ENCODE measurements around the gene LRCH3. TPM values are rescaled to one million over a fixed set of nuclear protein-coding genes. Genes with fewer than 3 reads are reported as not detected.

Gene LRCH3
- total RNA-seq, 1 experiment from 2014 or later = 56.4 TPM

DNA sequence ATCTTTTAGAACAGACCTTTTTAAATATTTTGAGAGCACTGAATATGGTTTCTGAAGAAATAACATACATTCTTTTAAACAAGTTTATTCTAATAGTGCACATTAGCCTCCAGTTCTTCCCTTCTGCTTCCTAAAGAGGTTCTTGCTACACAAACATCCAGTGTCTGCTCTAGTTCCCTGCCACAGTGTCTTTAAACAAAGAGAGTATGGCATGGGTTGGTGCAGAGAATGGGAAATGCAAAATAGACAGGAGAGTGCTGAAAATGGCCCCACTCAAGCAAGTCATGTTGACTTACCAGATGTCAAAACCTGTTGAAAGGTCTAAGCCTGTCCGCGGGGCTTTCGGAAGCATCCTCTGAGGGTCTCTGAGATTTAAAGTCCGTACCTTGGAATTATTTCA, 86.8 kb downstream of the LRCH3 start:
- Mint-ChIP-seq H3K27ac (no peak overlapping the region), H3K4me3 (no peak overlapping the region), H3K27me3 (ENCODE audit: low read depth) (peaks cover 3% of the 10 kb centered on the region), H3K36me3 (ENCODE audit: insufficient read depth in 1 of 3, low read depth in 3 of 3) (peaks cover 40 to 51% (median 51%) of the 10 kb centered on the region in 3 experiments), H3K4me1 (peaks cover 28 to 29% of the 10 kb centered on the region in 2 experiments), H3K9me3 (peaks cover 14 to 20% of the 10 kb centered on the region in 2 experiments)
- Histone ChIP-seq H3K79me1 (ENCODE audit: insufficient read depth, low read depth, low read length, poor library complexity, severe bottlenecking) (no peaks in the 10 kb centered on the region), H3K9ac (ENCODE audit: extremely low read depth, insufficient read length, low read length) (no peak overlapping the region), H4K20me1 (ENCODE audit: control insufficient read depth, insufficient read depth, insufficient read length) (no peaks in the 10 kb centered on the region), H3K23ac (ENCODE audit: insufficient read length, low read depth, low read length) (no peak overlapping the region), H2BK15ac (ENCODE audit: low read depth, low read length) (no peak overlapping the region), H3K4me2 (ENCODE audit: insufficient read depth, insufficient read length, low read length) (no peak overlapping the region), H2AFZ (ENCODE audit: low read length) (no peak overlapping the region), H4K8ac (replicated peaks; ENCODE audit: insufficient read length, low read depth, low read length) (no peak overlapping the region), H3K18ac (ENCODE audit: insufficient read length, low read depth, low read length) (no peak overlapping the region), H2BK5ac (ENCODE audit: insufficient read length, low read length) (no peak overlapping the region), H4K5ac (ENCODE audit: insufficient read length, low read depth, low read length) (no peak overlapping the region), H3K27me3 (ENCODE audit: insufficient read depth, low read length) (no peaks in the 10 kb centered on the region; the same call in 1 of the 2 replicates), H3K4ac (ENCODE audit: low read depth, low read length) (no peak overlapping the region), H4K91ac (ENCODE audit: insufficient read length, low read depth, low read length) (no peak overlapping the region), H3K79me2 (ENCODE audit: insufficient read depth, low read length) (no peaks in the 10 kb centered on the region), H2BK120ac (ENCODE audit: low read depth, low read length, poor library complexity, severe bottlenecking) (no peak overlapping the region), H3K4me1 (ENCODE audit: insufficient read depth, low read length) (peaks cover 8% of the 10 kb centered on the region; the same call in 1 of the 2 replicates), H2AK5ac (ENCODE audit: insufficient read length, low read length) (no peak overlapping the region), H3K27ac (ENCODE audit: insufficient read length, low read depth, low read length) (no peak overlapping the region), H3K9me3 (ENCODE audit: control insufficient read depth, low read depth, low read length) (no peaks in the 10 kb centered on the region), H3K23me2 (ENCODE audit: insufficient read length, low read depth, low read length, poor library complexity, severe bottlenecking) (no peaks in the 10 kb centered on the region), H3K14ac (ENCODE audit: insufficient read depth, low read length) (no peak overlapping the region), H2BK20ac (ENCODE audit: low read depth, low read length, poor library complexity, severe bottlenecking) (no peak overlapping the region), H3K56ac (ENCODE audit: insufficient read length, low read depth, low read length) (no peak overlapping the region), H2BK12ac (ENCODE audit: insufficient read length, low read depth, low read length) (no peak overlapping the region), H3T11ph (ENCODE audit: low read length) (no peak overlapping the region)
- WGBS (ENCODE audit: extremely low coverage, insufficient read length, low lambda C conversion rate) = no CpG with 5 or more reads among the region's 4 CpGs
- TF ChIP-seq, protein P1, sequence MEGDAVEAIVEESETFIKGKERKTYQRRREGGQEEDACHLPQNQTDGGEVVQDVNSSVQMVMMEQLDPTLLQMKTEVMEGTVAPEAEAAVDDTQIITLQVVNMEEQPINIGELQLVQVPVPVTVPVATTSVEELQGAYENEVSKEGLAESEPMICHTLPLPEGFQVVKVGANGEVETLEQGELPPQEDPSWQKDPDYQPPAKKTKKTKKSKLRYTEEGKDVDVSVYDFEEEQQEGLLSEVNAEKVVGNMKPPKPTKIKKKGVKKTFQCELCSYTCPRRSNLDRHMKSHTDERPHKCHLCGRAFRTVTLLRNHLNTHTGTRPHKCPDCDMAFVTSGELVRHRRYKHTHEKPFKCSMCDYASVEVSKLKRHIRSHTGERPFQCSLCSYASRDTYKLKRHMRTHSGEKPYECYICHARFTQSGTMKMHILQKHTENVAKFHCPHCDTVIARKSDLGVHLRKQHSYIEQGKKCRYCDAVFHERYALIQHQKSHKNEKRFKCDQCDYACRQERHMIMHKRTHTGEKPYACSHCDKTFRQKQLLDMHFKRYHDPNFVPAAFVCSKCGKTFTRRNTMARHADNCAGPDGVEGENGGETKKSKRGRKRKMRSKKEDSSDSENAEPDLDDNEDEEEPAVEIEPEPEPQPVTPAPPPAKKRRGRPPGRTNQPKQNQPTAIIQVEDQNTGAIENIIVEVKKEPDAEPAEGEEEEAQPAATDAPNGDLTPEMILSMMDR (conservative IDR thresholded peaks at IDR 0.05) = no peak
- no peak for DNase-seq
